ENCODE data around the gene RASGRF1. TPM values are rescaled to one million over a fixed set of nuclear protein-coding genes. Genes with fewer than 3 reads are reported as not detected.

Gene RASGRF1
- total RNA-seq, 2 donors from 2014 or later, result 0.09 to 1.1 TPM

DNA sequence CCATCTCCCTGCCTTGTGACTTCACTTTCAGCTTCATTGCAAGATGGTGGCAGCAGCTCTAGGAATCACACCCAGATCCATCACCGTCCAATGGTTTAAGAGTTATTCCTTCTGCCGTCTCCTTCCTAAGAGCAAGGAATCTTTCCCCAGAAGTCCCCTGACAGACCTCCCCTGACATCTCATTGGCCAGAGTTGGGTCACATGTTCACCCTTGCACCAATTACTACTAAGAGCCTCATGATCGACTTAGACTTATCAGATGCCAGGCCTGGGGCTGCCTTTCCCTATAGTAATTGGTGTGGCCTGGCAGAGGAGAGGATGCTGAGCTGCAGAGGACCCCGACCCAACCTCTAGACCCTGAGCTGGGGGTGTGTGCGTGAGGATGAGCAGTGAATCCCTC, 31.8 kb upstream of the RASGRF1 start:
- no peak overlapping the region for H3K27ac ChIP-seq
- no peak for DNase-seq (ENCODE audit: low spot score)
- intact Hi-C loops (cut with DNase I), result no loop called here
- no peaks in the 10 kb centered on the region for H3K9me3 ChIP-seq
- H3K27me3 ChIP-seq (replicated peaks; ENCODE audit: insufficient read depth), result no peaks in the 10 kb centered on the region
- H3K36me3 ChIP-seq, result no peaks in the 10 kb centered on the region
- H3K4me1 ChIP-seq (replicated peaks), result no peaks in the 10 kb centered on the region
- WGBS, result 95% methylated on average over 5 of the region's 5 CpGs
- TF ChIP-seq POLR2AphosphoS5 (IDR thresholded peaks at IDR 0.05), result no peak
- TF ChIP-seq, protein P1, sequence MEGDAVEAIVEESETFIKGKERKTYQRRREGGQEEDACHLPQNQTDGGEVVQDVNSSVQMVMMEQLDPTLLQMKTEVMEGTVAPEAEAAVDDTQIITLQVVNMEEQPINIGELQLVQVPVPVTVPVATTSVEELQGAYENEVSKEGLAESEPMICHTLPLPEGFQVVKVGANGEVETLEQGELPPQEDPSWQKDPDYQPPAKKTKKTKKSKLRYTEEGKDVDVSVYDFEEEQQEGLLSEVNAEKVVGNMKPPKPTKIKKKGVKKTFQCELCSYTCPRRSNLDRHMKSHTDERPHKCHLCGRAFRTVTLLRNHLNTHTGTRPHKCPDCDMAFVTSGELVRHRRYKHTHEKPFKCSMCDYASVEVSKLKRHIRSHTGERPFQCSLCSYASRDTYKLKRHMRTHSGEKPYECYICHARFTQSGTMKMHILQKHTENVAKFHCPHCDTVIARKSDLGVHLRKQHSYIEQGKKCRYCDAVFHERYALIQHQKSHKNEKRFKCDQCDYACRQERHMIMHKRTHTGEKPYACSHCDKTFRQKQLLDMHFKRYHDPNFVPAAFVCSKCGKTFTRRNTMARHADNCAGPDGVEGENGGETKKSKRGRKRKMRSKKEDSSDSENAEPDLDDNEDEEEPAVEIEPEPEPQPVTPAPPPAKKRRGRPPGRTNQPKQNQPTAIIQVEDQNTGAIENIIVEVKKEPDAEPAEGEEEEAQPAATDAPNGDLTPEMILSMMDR (IDR thresholded peaks at IDR 0.05), result no peak
- no peak for TF ChIP-seq POLR2A (IDR thresholded peaks at IDR 0.05)
- H3K4me3 ChIP-seq, result no peak overlapping the region

DNA sequence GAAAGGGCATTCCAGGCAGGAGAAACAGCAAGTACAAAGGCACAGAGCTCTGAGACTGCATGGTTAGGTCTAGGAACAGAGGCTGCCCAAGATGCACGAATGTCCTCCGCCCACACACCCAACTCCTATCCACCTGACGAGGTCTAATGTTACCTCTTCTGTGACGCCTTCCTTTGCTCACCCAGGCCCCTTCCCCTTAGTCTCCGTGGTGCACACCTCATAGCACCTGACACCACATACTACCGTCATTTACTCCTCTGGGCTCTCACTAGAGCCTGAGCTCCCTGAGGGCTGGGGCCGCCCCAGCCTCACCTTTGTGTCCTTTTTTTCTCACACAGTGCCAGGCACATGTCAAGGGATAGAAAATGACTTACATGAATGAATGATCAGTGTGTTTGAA, 31.0 kb upstream of the RASGRF1 start:
- Histone ChIP-seq H3K9me3 (no peaks in the 10 kb centered on the region), H3K27me3 (replicated peaks; ENCODE audit: insufficient read depth) (peaks cover 4% of the 10 kb centered on the region), H3K27ac (no peak overlapping the region), H3K4me1 (replicated peaks) (no peaks in the 10 kb centered on the region), H3K36me3 (no peaks in the 10 kb centered on the region), H3K4me3 (no peak overlapping the region)
- WGBS, result 85% methylated on average over 7 of the region's 7 CpGs
- TF ChIP-seq POLR2A (IDR thresholded peaks at IDR 0.05), result no peak
- TF ChIP-seq POLR2AphosphoS5 (IDR thresholded peaks at IDR 0.05), result no peak
- TF ChIP-seq, protein P1 (IDR thresholded peaks at IDR 0.05), result no peak
- no peak for DNase-seq (ENCODE audit: low spot score)
- intact Hi-C loops (cut with DNase I), result no loop called here

GRCh38 chr15:79117442-79118204, 27.0 kb upstream of the RASGRF1 start:
- intact Hi-C loops (cut with DNase I), result no loop called here
- no peaks in the 10 kb centered on the region for H3K9me3 ChIP-seq
- no peak overlapping the region for H3K27ac ChIP-seq
- H3K36me3 ChIP-seq, result no peaks in the 10 kb centered on the region
- WGBS, result 67% methylated on average over 3 of the region's 3 CpGs
- DNase-seq (ENCODE audit: low spot score), result no peak
- TF ChIP-seq POLR2AphosphoS5 (IDR thresholded peaks at IDR 0.05) (no peak), POLR2A (IDR thresholded peaks at IDR 0.05) (no peak)
- TF ChIP-seq, protein P1 (IDR thresholded peaks at IDR 0.05), result no peak
- no peak overlapping the region for H3K4me3 ChIP-seq
- H3K27me3 ChIP-seq (replicated peaks; ENCODE audit: insufficient read depth), result peaks cover 5% of the 10 kb centered on the region
- no peaks in the 10 kb centered on the region for H3K4me1 ChIP-seq (replicated peaks)

DNA sequence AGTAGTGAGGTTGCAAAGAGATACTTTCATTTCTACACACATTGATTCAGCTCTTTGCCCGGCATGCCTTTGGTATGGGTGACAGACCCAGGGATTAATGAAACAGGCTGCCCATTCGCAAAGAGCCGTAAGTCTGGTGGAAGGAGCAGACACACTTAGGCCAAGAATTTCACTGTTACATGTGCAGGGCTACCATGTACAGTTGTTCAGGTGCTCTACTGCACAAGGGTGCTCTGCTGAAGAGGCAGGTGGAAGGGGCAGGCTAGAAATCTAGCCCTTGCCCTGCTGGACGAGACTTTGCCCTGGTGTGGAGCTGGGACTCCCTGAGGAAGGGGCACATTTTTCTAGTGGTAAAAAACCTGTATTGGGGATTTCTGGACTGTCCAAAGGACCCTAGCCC, 26.2 kb upstream of the RASGRF1 start:
- Histone ChIP-seq H3K27me3 (replicated peaks; ENCODE audit: insufficient read depth) (peaks cover 5% of the 10 kb centered on the region), H3K27ac (no peak overlapping the region), H3K9me3 (no peaks in the 10 kb centered on the region), H3K4me3 (no peak overlapping the region), H3K36me3 (no peaks in the 10 kb centered on the region), H3K4me1 (replicated peaks) (no peaks in the 10 kb centered on the region)
- intact Hi-C loops (cut with DNase I), result no loop called here
- WGBS, result 94% methylated on average over 4 of the region's 4 CpGs
- TF ChIP-seq POLR2A (IDR thresholded peaks at IDR 0.05) (no peak), POLR2AphosphoS5 (IDR thresholded peaks at IDR 0.05) (no peak)
- TF ChIP-seq, protein P1 (IDR thresholded peaks at IDR 0.05), result no peak
- DNase-seq (ENCODE audit: low spot score), result no peak

Measured in prostate gland (tissue), 2 donors.